HCT116 (cell line): ENCODE measurements around the gene PSKH1. TPM values are rescaled to one million over a fixed set of nuclear protein-coding genes. Genes with fewer than 3 reads are reported as not detected.

Source experiments
- ATAC-seq: fragments of 200-7000 bp; cut with Tn5 transposase; 2 replicates; pipeline ENCODE4 v1.9.1; 2020; ENCODE audit warnings: mild to moderate bottlenecking, moderate library complexity
- BruUV-seq: library from RNA; stranded (reverse); fragments of 400-500 nt; replicated peaks from 2 replicates; lab custom pipeline; 2021; lab: Mats Ljungman, UMichigan
- CTCF ChIA-PET: fragments of 300-600 bp; sonication (Branson Sonifier 250); formaldehyde crosslinking; loops from one replicate; lab custom pipeline; 2021; ENCODE audit warnings: antibody characterized with exemption; lab: Charles Lee
- POLR2A ChIA-PET: fragments of 300-600, 350-600 bp; sonication (Branson Sonifier 250); formaldehyde crosslinking; loops from one replicate; lab custom pipeline; 2021; ENCODE audit warnings: antibody characterized with exemption; lab: Charles Lee
- RAD21 ChIA-PET, 2 experiments: fragments of 300-600 bp; sonication (Branson Sonifier 250); formaldehyde crosslinking; loops; one replicate each; lab custom pipeline; 2023; ENCODE audit warnings: low total read pairs in 2 of 2; ENCODE audit not compliant: uncharacterized antibody in 2 of 2, unreplicated experiment in 2 of 2, low non-redundant PET in 1 of 2; lab: Charles Lee
- DNase-seq: peaks from one replicate; pipeline ENCODE4 v3.0.0-alpha.2; 2010; ENCODE audit warnings: low read depth, low spot score
- H2AFZ ChIP-seq: fragments of 200-600 bp; shearing (Covaris generic), sonication (generic); 2 replicates; pipeline ENCODE4 v1.6.1; 2017; ENCODE audit warnings: low read depth, mixed run types, mixed read lengths, antibody characterized with exemption, low read length; ENCODE audit not compliant: poor library complexity, severe bottlenecking
- H3K27ac ChIP-seq: 2 replicates; pipeline ENCODE4 v1.5.1; 2012; ENCODE audit warnings: low read depth, low read length
- H3K27me3 ChIP-seq: fragments of 200-600 bp; sonication (generic); 2 replicates; pipeline ENCODE4 v1.6.1; 2016; ENCODE audit warnings: mixed run types, low read length, mixed read lengths; ENCODE audit not compliant: insufficient read depth
- H3K36me3 ChIP-seq, 2 experiments: fragments of 200-500 bp in 1 of 2; fragments of 200-600 bp in 1 of 2; sonication (Bioruptor generic) in 1 of 2; sonication (generic) in 1 of 2; 2 replicates each; pipeline versions ENCODE4 v1.5.1 to v1.6.1; 2014 to 2016; ENCODE audit warnings: low read length in 2 of 2, inconsistent platforms in 1 of 2, mixed read lengths in 1 of 2, mixed run types in 1 of 2; ENCODE audit not compliant: insufficient read depth in 2 of 2, control insufficient read depth in 1 of 2
- H3K4me1 ChIP-seq, 2 experiments: fragments of 200-600 bp in 1 of 2; sonication (generic) in 1 of 2; 2 replicates each; pipeline versions ENCODE4 v1.5.1 to v1.6.1; 2012 to 2017; ENCODE audit warnings: low read length in 2 of 2, inconsistent platforms in 1 of 2, mild to moderate bottlenecking in 1 of 2, mixed read lengths in 1 of 2, mixed run types in 1 of 2, moderate library complexity in 1 of 2; ENCODE audit not compliant: insufficient read depth in 2 of 2, control insufficient read depth in 1 of 2
- H3K4me2 ChIP-seq: fragments of 200-600 bp; sonication (generic); 2 replicates; pipeline ENCODE4 v1.6.1; 2017; ENCODE audit warnings: mixed run types, low read length, mixed read lengths
- H3K4me3 ChIP-seq, 2 experiments: fragments of 200-600 bp in 1 of 2; sonication (generic) in 1 of 2; replicated peaks in 1 of 2; 2 replicates each; pipeline ENCODE4 v1.5.1; 2011 to 2016; ENCODE audit warnings: low read length in 2 of 2, control low read depth in 1 of 2, low read depth in 1 of 2, mild to moderate bottlenecking in 1 of 2, mixed read lengths in 1 of 2, mixed run types in 1 of 2
- H3K79me2 ChIP-seq: fragments of 200-600 bp; sonication (generic); 2 replicates; pipeline ENCODE4 v1.6.1; 2017; ENCODE audit warnings: mild to moderate bottlenecking, mixed run types, low read length, moderate library complexity, mixed read lengths; ENCODE audit not compliant: insufficient read depth
- H3K9ac ChIP-seq: fragments of 200-600 bp; sonication (generic); 2 replicates; pipeline ENCODE4 v1.6.1; 2016; ENCODE audit warnings: low read length, mixed read lengths
- H3K9me2 ChIP-seq: fragments of 200-600 bp; sonication (generic), shearing (Covaris generic); 2 replicates; pipeline ENCODE4 v1.6.1; 2017; ENCODE audit warnings: mixed run types, mild to moderate bottlenecking, moderate library complexity; ENCODE audit not compliant: insufficient read depth
- H3K9me3 ChIP-seq, 2 experiments: fragments of 200-500 bp in 1 of 2; fragments of 200-600 bp in 1 of 2; sonication (Bioruptor generic) in 1 of 2; sonication (generic) in 1 of 2; 2 replicates each; pipeline ENCODE4 v1.6.1; 2014 to 2017; ENCODE audit warnings: low read length in 2 of 2, mixed read lengths in 2 of 2, inconsistent platforms in 1 of 2, low read depth in 1 of 2, mild to moderate bottlenecking in 1 of 2, mixed run types in 1 of 2, moderate library complexity in 1 of 2; ENCODE audit not compliant: control insufficient read depth in 1 of 2, insufficient read depth in 1 of 2
- H4K20me1 ChIP-seq: fragments of 200-600 bp; sonication (generic), shearing (Covaris generic); 2 replicates; pipeline ENCODE4 v1.6.1; 2017; ENCODE audit warnings: mixed run types, mild to moderate bottlenecking, moderate library complexity; ENCODE audit not compliant: insufficient read depth
- CBX3 ChIP-seq: IDR thresholded peaks from 2 replicates; pipeline ENCODE4 v1.6.1; 2012; ENCODE audit warnings: low read depth
- CEBPB ChIP-seq: IDR thresholded peaks from 2 replicates; pipeline ENCODE4 v1.6.1; 2012; ENCODE audit warnings: low read depth
- ELF1 ChIP-seq: IDR thresholded peaks from 2 replicates; pipeline ENCODE4 v1.6.1; 2012; ENCODE audit warnings: low read depth, borderline replicate concordance
- EZH2phosphoT487 ChIP-seq: fragments of 200-600 bp; IDR thresholded peaks from 2 replicates; pipeline ENCODE4 v1.6.1; 2018; ENCODE audit warnings: antibody characterized with exemption, borderline replicate concordance
- FOSL1 ChIP-seq: IDR thresholded peaks from 2 replicates; pipeline ENCODE4 v1.6.1; 2012; ENCODE audit warnings: low read depth
- JUND ChIP-seq: IDR thresholded peaks from 2 replicates; pipeline ENCODE4 v1.6.1; 2012
- POLR2AphosphoS5 ChIP-seq: IDR thresholded peaks from 2 replicates; pipeline ENCODE4 v1.6.1; 2011; ENCODE audit warnings: mild to moderate bottlenecking, low read depth, low read length, moderate library complexity
- RAD21 ChIP-seq: IDR thresholded peaks from 2 replicates; pipeline ENCODE4 v1.6.1; 2012; ENCODE audit warnings: low read depth, mild to moderate bottlenecking
- SIN3A ChIP-seq: IDR thresholded peaks from 2 replicates; pipeline ENCODE4 v1.6.1; 2012; ENCODE audit warnings: low read depth
- SRF ChIP-seq: IDR thresholded peaks from 2 replicates; pipeline ENCODE4 v1.6.1; 2012; ENCODE audit warnings: low read depth
- YY1 ChIP-seq: IDR thresholded peaks from 2 replicates; pipeline ENCODE4 v1.6.1; 2011; ENCODE audit warnings: low read length, low read depth, moderate library complexity, mild to moderate bottlenecking; ENCODE audit not compliant: insufficient replicate concordance; ENCODE audit errors: extremely low read depth
- ZFX ChIP-seq: fragments of 450-650 bp; IDR thresholded peaks from 2 replicates; pipeline ENCODE4 v1.6.1; 2017
- ZNF274 ChIP-seq: fragments of 200-500 bp; sonication (Bioruptor generic); IDR thresholded peaks from 2 replicates; pipeline ENCODE4 v1.6.1; 2014; ENCODE audit warnings: mild to moderate bottlenecking, low read depth, low read length, inconsistent platforms
- intact Hi-C: fragments of 100-400 bp; cut with micrococcal nuclease; formaldehyde crosslinking; loops from 2 replicates; pipeline ENCODE4 v1.10.0; 2022
- total RNA-seq: library from RNA; stranded (reverse); gene quantifications from one replicate; pipeline ENCODE4 v1.2.1, GENCODE V29; 2021; ENCODE audit not compliant: unreplicated experiment
- TF ChIP-seq, protein P1 (sequence below): IDR thresholded peaks from 2 replicates; pipeline ENCODE4 v1.6.1; 2012; ENCODE audit warnings: low read depth
- TF ChIP-seq, protein P2 (sequence below): IDR thresholded peaks from 2 replicates; pipeline ENCODE4 v1.6.1; 2011; ENCODE audit warnings: mild to moderate bottlenecking, low read length, moderate library complexity; ENCODE audit not compliant: insufficient replicate concordance; ENCODE audit errors: extremely low read depth

Gene PSKH1
- total RNA-seq, 1 experiment from 2014 or later, result 16.2 TPM

- DNase-seq (no peak), ATAC-seq (no peak)
- RAD21 ChIA-PET, result no interaction called here
- no peaks in the 10 kb centered on the region for H3K27me3 ChIP-seq
- no peak overlapping the region for H2AFZ ChIP-seq
- no peaks in the 10 kb centered on the region for H3K79me2 ChIP-seq
- POLR2A ChIA-PET, result no interaction called here
- CTCF ChIA-PET, result interaction anchor here (1.1 kb wide), 1 partner anchor 42 kb away, joined by 3 read pairs; no protein-coding TSS in a partner anchor
- intact Hi-C loops, result loop anchor here (10.0 kb wide), 1 partner anchor 338 kb away; no protein-coding TSS in a partner anchor
- H3K4me2 ChIP-seq, result no peak overlapping the region
- no peaks in the 10 kb centered on the region for H3K9me2 ChIP-seq
- peaks cover 11 to 22% of the 10 kb centered on the region in 2 experiments; a peak in 3 of 4 replicates for H3K36me3 ChIP-seq
- no peaks in the 10 kb centered on the region for H3K4me1 ChIP-seq
- no peak overlapping the region for H3K4me3 ChIP-seq
- H3K9me3 ChIP-seq, result no peaks in the 10 kb centered on the region
- peaks cover 3% of the 10 kb centered on the region; the same call in 1 of the 2 replicates for H4K20me1 ChIP-seq
- BruUV-seq, result no TSS peak
- no peak overlapping the region for H3K9ac ChIP-seq
- TF ChIP-seq SRF (no peak), JUND (no peak), ELF1 (no peak), ZNF274 (no peak), EZH2phosphoT487 (no peak), CBX3 (no peak), POLR2AphosphoS5 (no peak), ZFX (no peak), YY1 (no peak), RAD21 (no peak), FOSL1 (no peak), CEBPB (no peak), SIN3A (no peak)
- TF ChIP-seq, protein P1, sequence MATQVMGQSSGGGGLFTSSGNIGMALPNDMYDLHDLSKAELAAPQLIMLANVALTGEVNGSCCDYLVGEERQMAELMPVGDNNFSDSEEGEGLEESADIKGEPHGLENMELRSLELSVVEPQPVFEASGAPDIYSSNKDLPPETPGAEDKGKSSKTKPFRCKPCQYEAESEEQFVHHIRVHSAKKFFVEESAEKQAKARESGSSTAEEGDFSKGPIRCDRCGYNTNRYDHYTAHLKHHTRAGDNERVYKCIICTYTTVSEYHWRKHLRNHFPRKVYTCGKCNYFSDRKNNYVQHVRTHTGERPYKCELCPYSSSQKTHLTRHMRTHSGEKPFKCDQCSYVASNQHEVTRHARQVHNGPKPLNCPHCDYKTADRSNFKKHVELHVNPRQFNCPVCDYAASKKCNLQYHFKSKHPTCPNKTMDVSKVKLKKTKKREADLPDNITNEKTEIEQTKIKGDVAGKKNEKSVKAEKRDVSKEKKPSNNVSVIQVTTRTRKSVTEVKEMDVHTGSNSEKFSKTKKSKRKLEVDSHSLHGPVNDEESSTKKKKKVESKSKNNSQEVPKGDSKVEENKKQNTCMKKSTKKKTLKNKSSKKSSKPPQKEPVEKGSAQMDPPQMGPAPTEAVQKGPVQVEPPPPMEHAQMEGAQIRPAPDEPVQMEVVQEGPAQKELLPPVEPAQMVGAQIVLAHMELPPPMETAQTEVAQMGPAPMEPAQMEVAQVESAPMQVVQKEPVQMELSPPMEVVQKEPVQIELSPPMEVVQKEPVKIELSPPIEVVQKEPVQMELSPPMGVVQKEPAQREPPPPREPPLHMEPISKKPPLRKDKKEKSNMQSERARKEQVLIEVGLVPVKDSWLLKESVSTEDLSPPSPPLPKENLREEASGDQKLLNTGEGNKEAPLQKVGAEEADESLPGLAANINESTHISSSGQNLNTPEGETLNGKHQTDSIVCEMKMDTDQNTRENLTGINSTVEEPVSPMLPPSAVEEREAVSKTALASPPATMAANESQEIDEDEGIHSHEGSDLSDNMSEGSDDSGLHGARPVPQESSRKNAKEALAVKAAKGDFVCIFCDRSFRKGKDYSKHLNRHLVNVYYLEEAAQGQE, result no peak
- TF ChIP-seq, protein P2, sequence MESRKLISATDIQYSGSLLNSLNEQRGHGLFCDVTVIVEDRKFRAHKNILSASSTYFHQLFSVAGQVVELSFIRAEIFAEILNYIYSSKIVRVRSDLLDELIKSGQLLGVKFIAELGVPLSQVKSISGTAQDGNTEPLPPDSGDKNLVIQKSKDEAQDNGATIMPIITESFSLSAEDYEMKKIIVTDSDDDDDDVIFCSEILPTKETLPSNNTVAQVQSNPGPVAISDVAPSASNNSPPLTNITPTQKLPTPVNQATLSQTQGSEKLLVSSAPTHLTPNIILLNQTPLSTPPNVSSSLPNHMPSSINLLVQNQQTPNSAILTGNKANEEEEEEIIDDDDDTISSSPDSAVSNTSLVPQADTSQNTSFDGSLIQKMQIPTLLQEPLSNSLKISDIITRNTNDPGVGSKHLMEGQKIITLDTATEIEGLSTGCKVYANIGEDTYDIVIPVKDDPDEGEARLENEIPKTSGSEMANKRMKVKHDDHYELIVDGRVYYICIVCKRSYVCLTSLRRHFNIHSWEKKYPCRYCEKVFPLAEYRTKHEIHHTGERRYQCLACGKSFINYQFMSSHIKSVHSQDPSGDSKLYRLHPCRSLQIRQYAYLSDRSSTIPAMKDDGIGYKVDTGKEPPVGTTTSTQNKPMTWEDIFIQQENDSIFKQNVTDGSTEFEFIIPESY, result no peak
- TF ChIP-seq, all 23 proteins: peak for 0
- no peak overlapping the region for H3K27ac ChIP-seq
These were observed 6.7 kb upstream of the PSKH1 start for GRCh38 chr16:67886387-67886786.
